HepG2 (cell line): ENCODE measurements around the gene DLG4. TPM values are rescaled to one million over a fixed set of nuclear protein-coding genes. Genes with fewer than 3 reads are reported as not detected.

Experiments
- CREM ChIP-seq, 2 experiments: sonication (generic) in 1 of 2; formaldehyde crosslinking in 1 of 2; IDR thresholded peaks; 2 replicates each; pipeline versions ENCODE4 v1.4.0 to v1.6.1; 2016 to 2020; ENCODE audit warnings: antibody characterized with exemption in 1 of 2, mild to moderate bottlenecking in 1 of 2, missing genetic modification reagents in 1 of 2
- EED ChIP-seq: sonication (generic); formaldehyde crosslinking; IDR thresholded peaks from 2 replicates; pipeline ENCODE4 v1.5.0; 2020; ENCODE audit warnings: mild to moderate bottlenecking, missing genetic modification reagents
- KDM1A ChIP-seq: IDR thresholded peaks from 2 replicates; pipeline ENCODE4 v1.6.1; 2016; ENCODE audit warnings: missing compliant biosample characterization
- NFIB ChIP-seq: sonication (generic); formaldehyde crosslinking; IDR thresholded peaks from 2 replicates; pipeline ENCODE4 v1.9.0; 2021; ENCODE audit warnings: missing genetic modification reagents, mild to moderate bottlenecking, borderline replicate concordance
- ONECUT2 ChIP-seq: sonication (generic); formaldehyde crosslinking; IDR thresholded peaks from 2 replicates; pipeline ENCODE4 v1.4.0; 2020; ENCODE audit warnings: missing genetic modification reagents
- PPARG ChIP-seq: conservative IDR thresholded peaks from 2 replicates; pipeline ENCODE4 v1.6.1; 2016; ENCODE audit warnings: missing biosample characterization, missing genetic modification reagents
- PRPF4 ChIP-seq: fragments of 200-400 bp; formaldehyde crosslinking; IDR thresholded peaks from 2 replicates; pipeline ENCODE4 v1.6.1; 2016; ENCODE audit warnings: low read length, low read depth; ENCODE audit not compliant: poor library complexity, severe bottlenecking
- SMC3 ChIP-seq: IDR thresholded peaks from 2 replicates; pipeline ENCODE4 v1.6.1; 2011; ENCODE audit warnings: low read length, improper control_type of control experiment
- SSRP1 ChIP-seq: IDR thresholded peaks from 2 replicates; pipeline ENCODE4 v1.6.1; 2016; ENCODE audit warnings: control low read depth
- TEAD2 ChIP-seq: sonication (generic); formaldehyde crosslinking; IDR thresholded peaks from 2 replicates; pipeline ENCODE4 v1.9.0; 2021; ENCODE audit warnings: missing genetic modification reagents
- U2AF1 ChIP-seq: fragments of 200-400 bp; formaldehyde crosslinking; optimal IDR thresholded peaks from 2 replicates; pipeline ENCODE3; 2017; ENCODE audit warnings: mild to moderate bottlenecking, low read depth, low read length
- ZNF18 ChIP-seq: sonication (generic); formaldehyde crosslinking; IDR thresholded peaks from 2 replicates; pipeline ENCODE4 v1.8.0; 2022; ENCODE audit warnings: mild to moderate bottlenecking, missing genetic modification reagents; ENCODE audit not compliant: insufficient replicate concordance
- ZNF235 ChIP-seq: sonication (generic); formaldehyde crosslinking; IDR thresholded peaks from 2 replicates; pipeline ENCODE4 v1.8.1; 2023; ENCODE audit warnings: mild to moderate bottlenecking, missing genetic modification reagents, borderline replicate concordance
- ZNF430 ChIP-seq: sonication (generic); formaldehyde crosslinking; IDR thresholded peaks from 2 replicates; pipeline ENCODE4 v1.9.0; 2021; ENCODE audit warnings: mild to moderate bottlenecking, missing genetic modification reagents
- ZNF460 ChIP-seq: sonication (generic); formaldehyde crosslinking; IDR thresholded peaks from 2 replicates; pipeline ENCODE4 v1.5.1; 2020; ENCODE audit warnings: missing genetic modification reagents, mild to moderate bottlenecking, borderline replicate concordance
- ZNF484 ChIP-seq: sonication (generic); formaldehyde crosslinking; IDR thresholded peaks from 2 replicates; pipeline ENCODE4 v1.5.1; 2020; ENCODE audit warnings: mild to moderate bottlenecking, low read depth, missing genetic modification reagents, borderline replicate concordance
- ZNF563 ChIP-seq: sonication (generic); formaldehyde crosslinking; IDR thresholded peaks from 2 replicates; pipeline ENCODE4 v1.8.0; 2022; ENCODE audit warnings: mild to moderate bottlenecking, moderate library complexity, missing genetic modification reagents
- ZNF678 ChIP-seq: sonication (generic); formaldehyde crosslinking; IDR thresholded peaks from 2 replicates; pipeline ENCODE4 v1.4.0; 2020; ENCODE audit warnings: mild to moderate bottlenecking, missing genetic modification reagents
- ZNF780A ChIP-seq: sonication (generic); formaldehyde crosslinking; IDR thresholded peaks from 2 replicates; pipeline ENCODE4 v1.8.0; 2022; ENCODE audit warnings: mild to moderate bottlenecking, missing genetic modification reagents, moderate library complexity
- polyA plus RNA-seq, 8 experiments: library from polyadenylated mRNA; depleted of rRNA in 3 of 8; stranded (reverse) in 7 of 8; unstranded in 1 of 8; fragments of >200 nt; fragmentation: Illumina TruSeq in 4 of 8; extraction: Trizol in 4 of 8; gene quantifications; 2 replicates each; pipeline versions ENCODE4 v1.2.1 to v1.2.3, GENCODE V29; 2011 to 2016; ENCODE audit warnings: low read depth in 4 of 8, missing spikeins in 1 of 8, mixed read lengths in 1 of 8; ENCODE audit not compliant: insufficient read depth in 1 of 8
- total RNA-seq, 5 experiments: library from RNA; depleted of rRNA; stranded (reverse); fragments of >200 nt; fragmentation: Illumina TruSeq; extraction: Trizol; gene quantifications; 2 replicates each; pipeline ENCODE4 v1.2.3, GENCODE V29; 2016; ENCODE audit warnings: low read depth in 1 of 5
- TF ChIP-seq, protein P1 (sequence below): sonication (generic); formaldehyde crosslinking; IDR thresholded peaks from 2 replicates; pipeline ENCODE4 v1.5.0; 2020; ENCODE audit warnings: mild to moderate bottlenecking, missing genetic modification reagents
- TF ChIP-seq, protein P2 (sequence below): sonication (generic); formaldehyde crosslinking; IDR thresholded peaks from 2 replicates; pipeline ENCODE4 v1.4.0; 2020; ENCODE audit warnings: missing genetic modification reagents
- TF ChIP-seq, protein P3 (sequence below), 2 experiments: IDR thresholded peaks; 2 replicates each; pipeline ENCODE4 v1.6.1; 2011 to 2012; ENCODE audit warnings: low read length in 2 of 2, borderline replicate concordance in 1 of 2, low read depth in 1 of 2, mild to moderate bottlenecking in 1 of 2, moderate library complexity in 1 of 2

DLG4 gene
- total and polyA plus RNA-seq, 2 of the 13 experiments (the other 11 are each of a cell fraction or from before 2014, with no cell fraction given): 0.71 to 4.3 TPM

GRCh38 chr17:7177191-7177953 lies 42.3 kb downstream of the DLG4 start (continued):
- TF ChIP-seq CREM (IDR thresholded peaks at IDR 0.05) (no peak), CREM (CRISPR knock-in tag; IDR thresholded peaks at IDR 0.05) (no peak), ZNF18 (CRISPR knock-in tag) (no peak), U2AF1 (no peak), SMC3 (0 out of 2 replicates have a peak, but pooled peaks have one; percentile 25), PPARG (CRISPR knock-in tag) (no peak), ZNF484 (CRISPR knock-in tag) (no peak), SSRP1 (CRISPR knock-in tag) (0 out of 2 replicates have a peak, but pooled peaks have one; percentile 9), TEAD2 (no peak), ZNF563 (CRISPR knock-in tag) (0 out of 2 replicates have a peak, but pooled peaks have one; percentile 43), KDM1A (CRISPR knock-in tag) (no peak), ONECUT2 (CRISPR knock-in tag) (no peak), ZNF678 (CRISPR knock-in tag) (no peak), ZNF430 (no peak), NFIB (CRISPR knock-in tag) (no peak), ZNF235 (CRISPR knock-in tag) (no peak), ZNF460 (peak; percentile 31; the same call in 1 of the 2 replicates), ZNF780A (CRISPR knock-in tag) (no peak), EED (CRISPR knock-in tag) (no peak), PRPF4 (no peak)
- TF ChIP-seq, protein P1, sequence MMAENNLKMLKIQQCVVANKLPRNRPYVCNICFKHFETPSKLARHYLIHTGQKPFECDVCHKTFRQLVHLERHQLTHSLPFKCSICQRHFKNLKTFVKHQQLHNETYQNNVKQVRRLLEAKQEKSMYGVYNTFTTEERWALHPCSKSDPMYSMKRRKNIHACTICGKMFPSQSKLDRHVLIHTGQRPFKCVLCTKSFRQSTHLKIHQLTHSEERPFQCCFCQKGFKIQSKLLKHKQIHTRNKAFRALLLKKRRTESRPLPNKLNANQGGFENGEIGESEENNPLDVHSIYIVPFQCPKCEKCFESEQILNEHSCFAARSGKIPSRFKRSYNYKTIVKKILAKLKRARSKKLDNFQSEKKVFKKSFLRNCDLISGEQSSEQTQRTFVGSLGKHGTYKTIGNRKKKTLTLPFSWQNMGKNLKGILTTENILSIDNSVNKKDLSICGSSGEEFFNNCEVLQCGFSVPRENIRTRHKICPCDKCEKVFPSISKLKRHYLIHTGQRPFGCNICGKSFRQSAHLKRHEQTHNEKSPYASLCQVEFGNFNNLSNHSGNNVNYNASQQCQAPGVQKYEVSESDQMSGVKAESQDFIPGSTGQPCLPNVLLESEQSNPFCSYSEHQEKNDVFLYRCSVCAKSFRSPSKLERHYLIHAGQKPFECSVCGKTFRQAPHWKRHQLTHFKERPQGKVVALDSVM: peak; percentile 56
- TF ChIP-seq, protein P2, sequence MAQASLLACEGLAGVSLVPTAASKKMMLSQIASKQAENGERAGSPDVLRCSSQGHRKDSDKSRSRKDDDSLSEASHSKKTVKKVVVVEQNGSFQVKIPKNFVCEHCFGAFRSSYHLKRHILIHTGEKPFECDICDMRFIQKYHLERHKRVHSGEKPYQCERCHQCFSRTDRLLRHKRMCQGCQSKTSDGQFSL (CRISPR knock-in tag): peak; percentile 66; the same call in 1 of the 2 replicates
- TF ChIP-seq, protein P3, sequence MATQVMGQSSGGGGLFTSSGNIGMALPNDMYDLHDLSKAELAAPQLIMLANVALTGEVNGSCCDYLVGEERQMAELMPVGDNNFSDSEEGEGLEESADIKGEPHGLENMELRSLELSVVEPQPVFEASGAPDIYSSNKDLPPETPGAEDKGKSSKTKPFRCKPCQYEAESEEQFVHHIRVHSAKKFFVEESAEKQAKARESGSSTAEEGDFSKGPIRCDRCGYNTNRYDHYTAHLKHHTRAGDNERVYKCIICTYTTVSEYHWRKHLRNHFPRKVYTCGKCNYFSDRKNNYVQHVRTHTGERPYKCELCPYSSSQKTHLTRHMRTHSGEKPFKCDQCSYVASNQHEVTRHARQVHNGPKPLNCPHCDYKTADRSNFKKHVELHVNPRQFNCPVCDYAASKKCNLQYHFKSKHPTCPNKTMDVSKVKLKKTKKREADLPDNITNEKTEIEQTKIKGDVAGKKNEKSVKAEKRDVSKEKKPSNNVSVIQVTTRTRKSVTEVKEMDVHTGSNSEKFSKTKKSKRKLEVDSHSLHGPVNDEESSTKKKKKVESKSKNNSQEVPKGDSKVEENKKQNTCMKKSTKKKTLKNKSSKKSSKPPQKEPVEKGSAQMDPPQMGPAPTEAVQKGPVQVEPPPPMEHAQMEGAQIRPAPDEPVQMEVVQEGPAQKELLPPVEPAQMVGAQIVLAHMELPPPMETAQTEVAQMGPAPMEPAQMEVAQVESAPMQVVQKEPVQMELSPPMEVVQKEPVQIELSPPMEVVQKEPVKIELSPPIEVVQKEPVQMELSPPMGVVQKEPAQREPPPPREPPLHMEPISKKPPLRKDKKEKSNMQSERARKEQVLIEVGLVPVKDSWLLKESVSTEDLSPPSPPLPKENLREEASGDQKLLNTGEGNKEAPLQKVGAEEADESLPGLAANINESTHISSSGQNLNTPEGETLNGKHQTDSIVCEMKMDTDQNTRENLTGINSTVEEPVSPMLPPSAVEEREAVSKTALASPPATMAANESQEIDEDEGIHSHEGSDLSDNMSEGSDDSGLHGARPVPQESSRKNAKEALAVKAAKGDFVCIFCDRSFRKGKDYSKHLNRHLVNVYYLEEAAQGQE (IDR thresholded peaks at IDR 0.05; ENCODE audit: borderline replicate concordance in 1 of 2, low read depth in 1 of 2, low read length in 2 of 2): no peak
